Islet precursor cell (in vitro differentiated cells): ENCODE results near the gene RAP2A.

ENCODE experiments used
- DNase-seq: peaks from one replicate; pipeline ENCODE4 v3.0.0-alpha.2; 2018

The RAP2A gene

DNA sequence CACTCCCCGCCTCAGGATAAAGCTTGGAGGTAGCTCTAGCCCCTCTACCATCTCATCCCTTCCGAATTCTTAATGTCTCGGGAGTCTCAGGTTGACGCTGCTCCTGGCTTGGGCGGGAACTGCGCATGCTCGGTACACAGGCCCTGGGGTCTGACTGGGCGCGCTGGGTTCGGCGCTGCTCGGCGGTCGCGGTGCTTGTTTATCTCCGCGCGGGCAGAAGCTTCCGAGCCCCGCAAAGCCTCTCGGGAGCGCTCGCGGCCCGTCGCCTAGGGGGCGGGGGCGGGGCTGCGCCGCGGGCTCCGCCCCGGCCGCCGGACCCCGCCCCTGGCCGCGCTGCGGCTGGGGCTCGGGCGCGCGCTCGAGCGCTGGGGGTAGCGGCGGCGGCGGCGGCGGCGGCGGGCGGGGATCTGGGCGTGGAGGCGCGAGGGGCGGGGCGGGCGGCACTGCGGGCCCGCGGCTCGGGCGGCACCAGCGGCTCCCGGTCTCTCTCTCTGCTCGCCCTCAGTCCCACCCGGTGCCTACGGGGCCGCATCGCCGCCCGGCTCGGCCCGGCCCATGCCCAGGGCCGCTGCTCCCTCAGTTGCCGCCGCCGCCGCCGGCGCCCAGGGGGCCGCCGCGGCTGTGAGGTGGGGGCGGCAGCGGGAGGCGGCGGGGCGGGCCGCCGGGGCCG, at the start of gene RAP2A:
Gene RAP2A (plus strand): TSS at position 443 of the 670 bp plus-strand sequence. CDS start 302 bp downstream, outside the sequence.
- peak; percentile 96 for DNase-seq

DNA sequence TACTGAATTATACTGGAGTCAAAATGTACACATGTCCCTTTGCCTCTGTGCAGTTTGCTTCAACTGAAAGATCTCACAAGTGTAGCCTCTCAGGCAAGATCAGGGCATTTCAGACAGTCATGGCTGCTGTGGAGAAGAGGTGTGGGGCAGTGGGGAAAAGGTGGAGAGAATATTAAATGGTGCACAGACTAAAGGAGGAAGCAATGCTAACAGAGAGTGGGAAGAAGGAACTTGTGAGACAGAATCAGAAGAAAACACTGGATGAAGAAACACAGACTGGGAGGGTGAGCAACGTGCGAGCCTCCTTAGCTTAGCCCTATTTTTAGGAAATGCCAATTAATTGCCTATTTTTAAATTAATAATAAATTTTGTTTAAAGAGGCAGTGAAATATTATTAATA, 49.6 kb upstream of the RAP2A start:
- DNase-seq: no peak

DNA sequence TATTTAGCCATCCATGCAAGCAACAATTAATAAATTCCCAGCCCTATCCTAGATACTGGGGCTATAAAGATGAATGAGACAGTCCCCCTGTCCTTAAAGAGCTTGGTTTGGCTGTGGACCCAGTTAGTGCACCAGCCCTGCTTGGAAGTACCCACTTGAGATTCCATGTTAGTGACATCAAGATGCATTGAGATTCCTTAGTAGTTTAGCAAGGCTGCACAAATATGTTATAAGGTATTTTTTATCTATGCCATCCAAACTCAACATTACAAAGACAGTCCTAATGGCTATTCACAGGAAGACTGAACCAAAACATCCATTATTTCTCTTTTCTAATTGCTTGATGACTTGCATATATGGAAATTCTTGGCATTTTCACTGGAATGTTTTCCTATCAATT, 48.8 kb upstream of the RAP2A start:
- DNase-seq: no peak

DNA sequence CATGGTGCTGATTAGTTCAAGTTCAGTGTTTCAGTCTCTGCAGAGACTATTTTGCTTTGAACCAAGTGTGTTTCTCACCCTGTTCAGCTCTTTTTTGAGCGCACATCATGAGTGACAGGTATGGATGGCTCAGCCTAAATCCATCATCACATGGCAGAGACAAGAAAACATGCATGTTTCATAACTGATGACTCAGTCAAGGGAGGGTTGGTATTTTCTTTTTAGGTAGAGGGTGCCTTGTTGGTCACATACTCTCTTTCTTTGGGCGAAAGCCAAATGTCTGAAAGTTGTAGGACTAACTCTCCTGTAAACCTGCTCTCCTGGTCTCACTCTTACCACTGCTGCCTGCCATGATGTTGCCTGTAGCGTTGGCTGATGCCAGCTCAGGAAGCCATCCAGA, 48.1 kb upstream of the RAP2A start:
- no peak for DNase-seq

DNA sequence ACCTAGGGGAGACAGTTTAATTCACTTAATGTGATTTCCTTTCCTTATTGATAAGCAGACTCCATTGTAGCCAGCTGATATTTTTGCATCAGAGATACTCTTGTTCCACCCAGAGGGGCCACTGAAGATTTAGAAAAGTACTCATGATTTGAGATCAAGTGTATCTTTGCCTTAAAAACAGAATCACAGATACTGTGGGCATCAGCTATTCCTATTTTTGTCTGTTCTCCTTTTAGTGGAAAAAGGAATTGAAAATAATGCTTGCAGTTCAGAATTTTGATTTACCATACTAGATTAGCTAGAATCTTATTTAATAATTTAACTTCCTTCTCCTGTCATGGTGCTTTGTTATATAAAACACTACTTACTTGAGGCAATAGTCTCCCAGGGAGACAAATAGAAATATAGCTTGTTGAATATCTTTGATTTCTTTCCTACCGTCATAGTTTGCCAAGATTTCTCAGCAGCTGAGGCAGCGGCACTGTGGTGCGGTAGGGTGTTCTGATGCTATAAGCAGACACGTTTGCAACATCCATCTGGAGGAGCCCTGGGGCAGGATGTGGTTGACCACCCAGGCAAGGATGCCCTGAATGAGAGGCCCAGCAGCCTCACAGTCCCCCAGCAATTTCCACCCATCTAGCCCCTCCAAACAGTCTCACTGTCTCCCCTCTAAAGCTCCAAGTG, 47.0 kb upstream of the RAP2A start:
- DNase-seq: no peak

DNA sequence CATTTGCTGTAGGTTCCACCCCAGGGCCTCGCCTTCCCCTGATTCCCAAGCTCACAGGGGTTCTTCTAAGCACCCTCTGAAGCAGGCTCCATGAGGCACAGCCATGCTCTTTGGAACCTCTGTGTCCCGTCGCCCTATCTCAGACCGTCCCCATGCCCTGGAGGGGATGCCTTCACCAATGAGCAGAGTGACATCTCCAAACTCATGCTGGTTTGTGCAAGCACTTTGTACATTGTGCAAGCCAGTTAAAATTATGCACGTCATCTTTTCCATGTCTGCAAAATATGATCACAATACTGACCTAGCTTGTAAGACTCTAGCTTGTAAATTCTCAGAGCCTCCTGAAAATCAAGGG, 46.5 kb upstream of the RAP2A start:
- DNase-seq: no peak

DNA sequence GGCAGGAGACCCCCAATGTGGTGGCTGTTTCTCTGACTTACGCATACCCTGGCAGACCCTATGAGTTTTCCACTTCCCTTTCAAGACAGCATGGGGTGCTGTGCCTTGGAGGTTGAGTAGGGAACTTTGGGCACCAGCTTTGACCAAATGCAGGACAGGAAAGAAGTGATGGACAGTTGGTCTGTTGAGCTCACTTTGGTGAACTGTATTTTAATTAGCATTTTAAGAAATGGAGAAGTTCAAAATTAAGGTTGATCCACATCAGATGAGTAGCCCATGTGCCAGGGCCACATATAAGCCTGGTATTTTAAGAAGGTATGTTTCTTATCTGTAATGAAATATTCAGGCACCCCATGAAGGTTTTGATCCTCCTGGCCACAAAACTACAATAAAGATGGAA, 46.1 kb upstream of the RAP2A start:
- no peak for DNase-seq

DNA sequence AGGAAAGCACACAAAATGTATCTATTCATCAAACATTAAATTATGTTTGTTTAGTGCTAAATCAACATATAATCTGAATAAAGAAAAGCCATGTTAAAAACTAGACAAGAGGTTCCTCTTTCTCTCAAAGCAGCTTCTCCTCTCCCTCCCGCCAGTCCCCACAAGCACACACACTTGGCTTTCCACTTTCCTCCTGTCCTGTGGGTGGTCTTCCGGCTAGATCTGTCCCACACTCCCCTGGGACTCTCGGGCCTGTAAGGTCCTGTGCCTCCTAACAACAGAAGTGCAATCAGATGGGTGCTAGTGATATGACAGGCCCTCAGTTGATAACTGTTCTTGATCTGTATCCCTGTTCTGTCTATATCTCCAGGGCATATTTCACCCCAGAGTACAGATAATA, 45.6 kb upstream of the RAP2A start:
- DNase-seq: no peak

DNA sequence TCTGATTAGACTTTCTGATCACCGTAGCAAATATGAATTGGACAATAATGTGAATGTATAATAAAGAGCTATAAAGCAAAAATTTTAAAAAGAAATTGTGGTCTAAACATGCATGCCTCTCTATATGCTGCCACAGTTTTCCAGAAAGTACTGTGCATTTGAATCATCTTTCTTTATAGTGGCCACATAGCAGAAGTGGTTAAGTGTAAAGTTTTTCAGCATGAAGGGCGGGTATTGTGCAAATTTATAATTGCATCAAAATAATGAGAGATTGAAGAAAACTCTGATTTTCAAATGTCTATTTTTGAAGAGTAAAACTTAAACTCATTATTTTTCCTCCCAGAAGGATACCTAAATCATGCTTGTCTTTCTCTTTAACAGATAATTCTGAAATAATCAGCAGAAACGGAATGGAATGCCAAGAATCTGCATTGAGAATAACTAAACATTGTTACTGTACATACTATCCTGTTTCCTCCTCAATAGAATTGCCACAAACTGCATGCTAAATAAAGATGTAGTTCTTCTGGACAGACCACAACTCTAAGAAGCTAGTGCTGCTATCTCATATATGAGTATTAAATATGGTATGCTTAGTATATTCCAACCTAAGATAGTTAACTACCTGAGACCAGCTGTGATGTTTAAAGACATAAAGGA, 42.9 kb upstream of the RAP2A start:
- no peak for DNase-seq

DNA sequence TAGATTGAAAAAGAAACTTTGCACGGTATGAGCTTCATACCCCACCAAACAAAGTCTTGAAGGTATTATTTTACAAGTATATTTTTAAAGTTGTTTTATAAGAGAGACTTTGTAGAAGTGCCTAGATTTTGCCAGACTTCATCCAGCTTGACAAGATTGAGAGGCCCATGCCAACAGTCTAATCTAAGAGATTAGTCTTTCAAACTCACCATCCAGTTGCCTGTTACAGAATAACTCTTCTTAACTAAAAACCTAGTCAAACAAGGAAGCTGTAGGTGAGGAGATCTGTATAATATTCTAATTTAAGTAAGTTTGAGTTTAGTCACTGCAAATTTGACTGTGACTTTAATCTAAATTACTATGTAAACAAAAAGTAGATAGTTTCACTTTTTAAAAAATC, 41.9 kb upstream of the RAP2A start:
- no peak for DNase-seq

DNA sequence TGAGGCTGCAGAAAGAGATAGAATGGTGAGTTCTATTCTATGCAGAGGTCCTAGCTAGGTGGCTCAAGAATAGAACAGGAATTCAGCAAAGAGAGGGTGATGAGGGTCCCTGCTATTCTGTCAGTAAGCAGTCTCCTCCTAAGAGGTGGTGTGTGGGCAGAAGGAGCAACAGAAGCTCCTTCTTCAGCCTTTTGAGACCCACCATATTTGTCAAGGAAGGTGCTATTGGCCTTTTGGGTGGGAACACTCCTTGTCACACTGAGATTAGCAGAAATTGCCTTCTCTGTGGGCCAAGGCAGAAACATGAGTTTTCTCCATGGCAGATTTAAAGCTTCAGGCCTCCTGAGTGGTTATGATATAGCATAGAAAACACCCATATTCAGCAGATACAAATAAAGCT, 39.4 kb upstream of the RAP2A start:
- no peak for DNase-seq

DNA sequence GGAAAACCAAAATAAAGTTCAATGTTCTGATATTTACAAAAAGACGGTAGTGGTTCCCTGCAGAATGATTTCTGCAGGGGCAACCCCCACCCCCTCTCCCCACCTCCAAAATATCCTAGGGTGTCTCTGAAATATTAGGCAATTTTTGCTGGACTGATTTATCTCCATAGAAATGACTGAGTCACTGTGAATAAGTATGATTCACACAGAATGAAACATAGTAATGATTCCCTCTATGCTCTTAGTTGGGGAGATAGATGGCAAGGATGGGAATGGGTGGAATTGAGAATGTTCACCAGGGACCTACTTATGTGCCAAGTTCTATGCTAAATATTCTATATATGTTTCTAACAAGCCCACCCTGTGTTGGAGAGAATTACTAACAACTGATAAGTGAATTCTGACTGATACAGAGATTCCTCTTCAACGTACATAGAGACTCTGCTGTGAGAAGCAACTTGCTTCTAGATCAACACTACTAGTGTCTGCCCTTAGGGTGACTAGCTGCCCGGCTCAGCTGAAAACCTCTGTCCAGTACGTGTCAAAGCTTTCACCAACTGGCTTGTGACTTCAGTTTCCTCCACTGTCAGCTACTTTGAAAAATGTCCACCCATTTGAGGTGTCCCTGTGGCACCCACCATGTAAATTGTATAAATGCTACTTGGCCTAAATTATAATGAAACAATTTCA, 38.4 kb upstream of the RAP2A start:
- no peak for DNase-seq

DNA sequence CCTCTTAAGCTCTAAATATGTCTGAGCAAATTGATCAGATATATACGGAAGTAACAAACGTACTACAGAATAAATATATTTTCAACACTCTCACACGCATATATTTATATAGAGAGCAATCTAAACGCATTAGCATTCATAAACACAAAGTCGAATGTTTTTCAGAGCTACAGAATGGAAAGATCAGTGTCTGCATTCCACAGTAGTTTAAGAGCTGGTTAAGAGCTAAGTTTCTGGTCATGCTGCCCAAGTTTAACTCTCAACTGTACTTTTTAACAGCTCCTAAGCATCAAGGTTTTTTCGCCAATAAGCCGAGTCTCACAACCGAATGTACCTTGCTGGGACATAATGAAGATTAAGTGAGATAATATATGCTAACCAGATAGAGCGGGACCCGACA, 36.7 kb upstream of the RAP2A start:
- no peak for DNase-seq

DNA sequence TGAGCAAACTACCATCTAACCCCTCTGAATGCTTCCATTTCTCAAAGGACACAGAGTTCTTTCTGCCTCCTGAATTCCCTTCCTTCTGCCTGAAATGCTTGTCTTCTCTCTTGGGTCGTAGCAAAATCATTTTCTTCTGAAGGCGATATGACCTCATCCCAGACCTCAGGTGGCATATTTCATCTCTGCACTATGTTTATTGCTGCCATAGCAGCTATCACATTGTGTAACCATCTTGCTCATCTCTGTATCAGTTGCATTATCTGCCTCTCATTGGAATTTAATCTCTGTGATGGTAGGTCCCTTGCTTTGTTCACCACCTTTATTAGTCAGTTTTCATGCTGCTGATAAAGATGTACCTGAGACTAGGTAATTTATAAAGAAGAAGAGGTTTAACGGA, 32.5 kb upstream of the RAP2A start:
- no peak for DNase-seq

DNA sequence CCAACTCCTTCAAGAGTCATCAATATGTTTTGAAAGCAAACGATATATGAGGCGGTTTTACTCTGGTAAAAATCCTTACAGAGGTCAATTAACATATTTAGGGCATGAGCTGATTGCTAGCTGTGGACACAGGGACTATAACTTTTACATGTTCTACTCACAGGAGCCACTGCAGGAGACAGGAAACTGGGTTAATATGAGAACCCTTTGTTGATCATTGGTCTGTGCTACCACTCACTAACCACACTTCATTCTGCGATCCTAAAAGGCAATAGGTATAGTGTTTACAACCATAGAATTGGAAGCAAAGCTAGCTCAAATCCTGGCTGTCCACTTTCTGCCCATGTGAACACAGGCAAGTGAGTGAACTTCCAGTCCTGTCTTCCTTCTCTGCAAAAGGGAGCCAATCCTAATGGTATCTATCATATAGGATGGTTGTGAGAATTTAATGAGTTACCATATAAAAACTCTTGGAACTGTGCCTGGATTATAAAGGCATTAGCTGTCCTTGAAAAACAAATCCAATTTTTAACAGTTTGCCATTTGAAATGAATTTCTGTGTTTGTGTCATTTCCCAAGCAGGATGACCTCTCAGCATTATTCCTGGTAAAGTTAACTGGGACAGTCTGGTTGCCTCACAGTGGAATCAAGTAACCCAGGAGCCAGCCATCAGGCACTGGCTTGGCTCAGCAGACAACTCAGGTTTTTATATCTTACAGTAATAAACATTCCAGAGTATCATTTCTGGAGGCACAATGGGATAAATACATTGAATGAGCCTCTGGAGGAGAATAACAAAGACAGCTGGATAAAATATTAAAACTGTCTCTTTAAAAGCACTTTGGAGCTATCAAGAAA, 29.8 kb upstream of the RAP2A start:
- DNase-seq: no peak

DNA sequence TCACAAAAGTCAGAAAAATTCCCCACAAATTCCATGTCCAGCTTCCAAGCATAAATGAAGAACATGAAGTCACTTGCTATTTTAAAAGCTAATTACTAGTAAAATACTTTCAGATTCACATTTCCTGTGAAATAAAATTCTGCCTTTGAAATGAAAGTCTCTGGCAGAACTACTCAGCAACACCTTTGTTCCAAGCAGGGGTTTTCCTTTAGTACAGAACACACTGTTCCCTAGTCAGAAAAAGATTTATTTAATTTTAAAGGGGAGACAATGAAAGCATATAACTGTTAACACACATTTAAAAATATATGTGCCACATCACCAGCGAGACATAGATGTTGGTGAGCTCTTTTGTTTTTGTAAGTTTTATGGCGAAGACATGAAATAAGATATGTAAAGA, 26.4 kb upstream of the RAP2A start:
- DNase-seq: no peak

DNA sequence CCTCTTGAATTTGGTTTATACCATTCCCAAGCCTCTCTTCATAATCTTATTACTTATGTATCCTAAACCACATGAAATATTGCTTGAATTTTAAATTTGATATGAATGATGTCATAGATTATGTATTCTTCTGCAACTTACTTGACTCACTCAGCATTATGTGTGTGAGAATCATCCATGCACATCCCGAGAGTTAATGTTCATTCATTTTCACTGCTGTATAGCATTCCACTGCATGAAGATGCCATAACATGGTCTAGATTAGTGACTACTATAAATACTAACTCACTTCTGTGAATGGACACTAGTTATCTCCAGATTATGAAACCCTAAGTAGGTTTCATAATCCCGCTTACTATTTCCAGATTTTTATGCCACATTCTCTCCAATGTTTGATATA, 25.0 kb upstream of the RAP2A start:
- no peak for DNase-seq

DNA sequence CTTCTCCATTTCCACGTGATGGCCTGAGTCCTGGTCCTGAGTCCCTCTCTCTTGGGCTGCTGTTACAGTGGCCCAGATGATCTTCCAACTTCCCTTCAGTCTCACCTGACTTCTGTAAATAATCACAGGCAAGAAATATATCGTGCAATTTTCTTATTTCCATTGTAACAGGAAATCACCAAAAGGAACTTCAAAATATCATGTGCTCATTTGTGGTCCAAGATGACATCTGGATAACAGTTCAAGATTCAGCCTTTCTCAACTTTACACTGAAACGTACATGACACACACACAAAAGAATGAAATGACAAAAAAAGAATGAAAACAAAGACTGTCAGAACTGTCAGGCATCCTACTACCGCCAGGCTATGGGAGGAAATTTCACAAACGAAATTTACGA, 22.0 kb upstream of the RAP2A start:
- no peak for DNase-seq

DNA sequence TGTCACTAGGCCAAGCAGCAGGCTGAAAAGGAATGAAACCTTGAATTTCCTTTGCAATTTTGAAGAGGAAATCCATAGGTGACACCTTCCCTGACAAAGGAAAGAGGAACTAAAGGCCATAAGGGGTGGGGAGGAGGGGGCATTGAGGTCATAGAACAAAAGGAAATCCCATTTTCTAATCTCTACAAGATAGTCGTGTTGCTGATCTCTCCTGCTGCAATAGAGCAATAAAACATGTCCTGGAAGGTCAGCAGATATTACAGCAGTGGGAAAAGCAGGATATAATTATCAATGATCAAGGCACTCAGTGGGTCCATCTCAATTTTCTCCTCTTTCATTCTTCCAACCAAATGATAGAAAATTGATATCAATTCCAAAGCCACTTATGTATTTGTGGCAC, 20.3 kb upstream of the RAP2A start:
- DNase-seq: no peak

DNA sequence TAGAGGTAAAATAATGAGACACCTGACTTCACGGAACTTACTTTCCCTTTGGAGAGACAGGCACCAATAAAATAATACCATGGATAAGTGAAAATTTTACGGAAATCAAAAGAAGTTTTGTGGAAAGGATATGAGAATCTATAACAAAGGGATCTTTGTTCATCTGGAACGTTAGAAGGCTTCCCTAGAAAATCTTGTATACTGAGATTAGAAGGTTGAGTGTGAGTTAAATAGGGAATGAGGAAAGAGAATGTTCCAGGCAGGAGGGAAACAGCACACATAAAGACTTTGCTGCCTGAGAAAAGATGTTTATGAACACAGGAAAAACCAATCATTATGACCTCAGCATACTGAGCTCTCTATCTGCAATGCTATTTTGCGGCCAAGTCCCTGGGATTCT, 19.6 kb upstream of the RAP2A start:
- no peak for DNase-seq

DNA sequence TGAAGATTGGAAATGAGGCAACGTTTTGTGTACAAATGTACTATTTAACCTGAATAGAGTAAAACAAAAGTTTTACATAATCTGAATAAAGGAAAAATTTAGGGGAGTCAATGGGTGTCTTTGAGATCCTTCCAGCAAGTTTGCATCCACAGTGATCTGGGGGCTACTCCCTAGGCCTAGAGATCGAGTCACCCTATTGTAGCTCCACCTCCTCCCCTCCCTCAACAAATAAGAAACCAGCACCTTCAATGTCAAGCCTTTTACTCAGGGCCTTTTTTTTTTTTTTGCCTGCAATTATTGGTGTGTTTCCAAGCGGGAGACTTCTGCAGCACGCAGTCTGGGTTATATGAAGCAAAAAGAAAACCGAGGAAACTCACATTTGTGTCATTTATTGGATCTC, 16.3 kb upstream of the RAP2A start:
- DNase-seq: no peak

DNA sequence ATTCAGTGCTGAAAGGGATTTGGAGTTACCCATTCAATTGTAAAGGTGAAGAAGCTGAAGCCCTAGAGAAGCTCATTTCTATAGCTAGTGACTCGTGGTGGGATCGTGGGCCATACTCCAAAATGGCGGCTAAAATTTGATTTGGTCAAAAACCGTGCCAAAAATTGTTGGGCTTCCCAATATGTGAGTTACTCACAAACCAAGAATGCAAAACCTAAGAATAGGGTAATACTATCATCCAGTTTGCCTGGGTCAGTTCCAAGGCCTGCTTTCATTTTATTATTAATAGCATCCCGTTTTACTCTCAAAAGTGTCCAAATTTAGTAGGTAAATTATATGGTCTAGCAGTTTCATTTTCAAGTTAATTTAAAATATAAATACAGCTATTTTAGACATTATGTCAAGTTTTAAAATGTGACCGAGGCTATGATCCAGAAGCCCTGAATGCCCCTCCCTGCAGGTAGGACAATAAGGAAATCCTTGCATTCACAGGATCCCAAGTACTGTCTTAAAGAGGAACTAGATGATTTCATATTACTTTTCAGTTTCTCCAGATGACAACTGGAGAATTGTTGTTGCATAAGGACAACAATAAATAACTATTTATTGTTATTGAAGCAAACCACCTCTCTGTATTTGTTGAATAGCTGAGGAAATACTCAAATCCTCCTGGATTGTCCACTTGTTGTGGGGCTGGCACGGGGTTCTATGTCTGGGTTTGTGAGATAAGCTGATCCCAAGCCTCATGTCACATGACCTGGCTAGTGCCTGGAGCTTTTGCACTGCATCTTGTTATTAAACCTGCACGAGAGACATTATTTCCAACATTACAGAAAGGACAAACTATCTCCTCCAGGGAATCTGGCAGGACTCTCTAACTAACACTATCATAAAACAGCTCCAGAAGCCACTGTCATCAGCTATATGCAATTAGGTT, 11.6 kb upstream of the RAP2A start:
- DNase-seq: no peak
